Lower leg skin (tissue), 3 donors: ENCODE data around the gene TSBP1.

Experiments used
- POLR2A ChIP-seq, 2 donors: fragments of 450-650 bp; IDR thresholded peaks; one replicate each; pipeline ENCODE4 v1.6.1; 2016 to 2017; ENCODE audit warnings: antibody characterized with exemption in 2 of 2, mild to moderate bottlenecking in 1 of 2, moderate library complexity in 1 of 2
- TF ChIP-seq, protein P1 (sequence below), 3 donors: fragments of 450-650 bp; IDR thresholded peaks; one replicate each; pipeline ENCODE4 v1.5.1; 2016; ENCODE audit warnings: antibody characterized with exemption in 3 of 3, mild to moderate bottlenecking in 3 of 3, moderate library complexity in 2 of 3

DNA sequence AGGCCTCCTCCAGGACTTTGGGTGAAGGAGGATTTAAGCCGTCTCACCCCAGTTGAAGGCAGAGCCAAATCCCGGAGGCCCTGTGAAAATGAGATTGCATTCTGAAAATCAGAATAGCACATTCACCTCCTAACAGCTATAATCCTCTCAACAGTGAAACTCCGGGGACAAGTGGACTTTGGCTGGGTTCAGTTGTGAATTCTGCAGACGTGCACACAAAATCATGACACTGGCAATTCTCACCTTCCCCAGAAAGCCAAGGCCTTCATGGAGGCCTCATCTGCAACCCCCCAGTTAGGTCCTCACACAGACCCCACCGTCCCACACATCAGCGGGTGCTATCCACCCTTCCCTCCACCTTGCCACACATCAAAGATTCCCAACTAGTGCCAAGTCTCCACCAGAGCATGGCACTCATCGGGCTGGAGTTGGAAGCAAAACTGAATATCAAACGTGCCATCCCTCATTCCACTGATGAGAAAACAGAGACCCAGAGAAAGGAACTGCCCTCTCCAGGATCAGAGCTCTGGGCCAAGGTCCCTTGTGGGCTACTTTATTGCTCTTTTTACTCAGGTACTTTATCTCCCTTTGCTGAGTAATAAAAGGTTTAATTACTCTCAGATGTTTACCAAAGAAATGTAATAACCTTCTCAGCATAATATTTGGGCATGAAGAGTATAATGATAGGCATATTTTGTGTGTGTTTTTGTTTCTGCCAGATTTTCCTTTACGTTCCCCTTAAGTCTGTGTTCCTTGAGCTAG is 40.0 kb upstream of the TSBP1 start:
- no peak for TF ChIP-seq POLR2A (IDR thresholded peaks at IDR 0.05)
- TF ChIP-seq, protein P1, sequence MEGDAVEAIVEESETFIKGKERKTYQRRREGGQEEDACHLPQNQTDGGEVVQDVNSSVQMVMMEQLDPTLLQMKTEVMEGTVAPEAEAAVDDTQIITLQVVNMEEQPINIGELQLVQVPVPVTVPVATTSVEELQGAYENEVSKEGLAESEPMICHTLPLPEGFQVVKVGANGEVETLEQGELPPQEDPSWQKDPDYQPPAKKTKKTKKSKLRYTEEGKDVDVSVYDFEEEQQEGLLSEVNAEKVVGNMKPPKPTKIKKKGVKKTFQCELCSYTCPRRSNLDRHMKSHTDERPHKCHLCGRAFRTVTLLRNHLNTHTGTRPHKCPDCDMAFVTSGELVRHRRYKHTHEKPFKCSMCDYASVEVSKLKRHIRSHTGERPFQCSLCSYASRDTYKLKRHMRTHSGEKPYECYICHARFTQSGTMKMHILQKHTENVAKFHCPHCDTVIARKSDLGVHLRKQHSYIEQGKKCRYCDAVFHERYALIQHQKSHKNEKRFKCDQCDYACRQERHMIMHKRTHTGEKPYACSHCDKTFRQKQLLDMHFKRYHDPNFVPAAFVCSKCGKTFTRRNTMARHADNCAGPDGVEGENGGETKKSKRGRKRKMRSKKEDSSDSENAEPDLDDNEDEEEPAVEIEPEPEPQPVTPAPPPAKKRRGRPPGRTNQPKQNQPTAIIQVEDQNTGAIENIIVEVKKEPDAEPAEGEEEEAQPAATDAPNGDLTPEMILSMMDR (IDR thresholded peaks at IDR 0.05) = no peak
